Panc1 (cell line): ENCODE data around the gene NOVA1. TPM values are rescaled to one million over a fixed set of nuclear protein-coding genes. Genes with fewer than 3 reads are reported as not detected.

Source experiments
- ATAC-seq: fragments of 200-7000 bp; cut with Tn5 transposase; 2 replicates; pipeline ENCODE4 v1.9.1; 2020; ENCODE audit warnings: mild to moderate bottlenecking, moderate library complexity
- BruUV-seq: library from RNA; stranded (reverse); fragments of 400-500 nt; replicated peaks from 2 replicates; lab custom pipeline; 2021; lab: Mats Ljungman, UMichigan
- CTCF ChIA-PET: fragments of 300-600 bp; sonication (Branson Sonifier 250); formaldehyde crosslinking; loops from one replicate; lab custom pipeline; 2022; ENCODE audit warnings: antibody characterized with exemption; lab: Charles Lee
- POLR2A ChIA-PET: fragments of 300-600 bp; sonication (Branson Sonifier 250); formaldehyde crosslinking; loops from one replicate; lab custom pipeline; 2022; ENCODE audit warnings: antibody characterized with exemption; lab: Charles Lee
- DNase-seq: peaks from one replicate; pipeline ENCODE4 v3.0.0-alpha.2; 2010; ENCODE audit warnings: low read depth, low spot score
- H3K27ac ChIP-seq: 2 replicates; pipeline ENCODE4 v1.5.1; 2011; ENCODE audit warnings: mild to moderate bottlenecking, low read length, inconsistent platforms
- H3K27me3 ChIP-seq: fragments of 200-500 bp; sonication (Bioruptor generic); 2 replicates; pipeline ENCODE4 v1.6.0; 2014; ENCODE audit warnings: low read length, inconsistent platforms; ENCODE audit not compliant: control insufficient read depth, insufficient read depth
- H3K36me3 ChIP-seq: fragments of 200-500 bp; sonication (Bioruptor generic); 2 replicates; pipeline ENCODE4 v1.5.1; 2014; ENCODE audit warnings: inconsistent platforms, mild to moderate bottlenecking, low read length, moderate library complexity; ENCODE audit not compliant: control insufficient read depth, insufficient read depth
- H3K4me1 ChIP-seq: 2 replicates; pipeline ENCODE4 v1.5.1; 2011; ENCODE audit warnings: inconsistent platforms, mild to moderate bottlenecking, low read length, moderate library complexity; ENCODE audit not compliant: control insufficient read depth, insufficient read depth
- H3K4me3 ChIP-seq, 2 experiments: 2 replicates each; pipeline ENCODE4 v1.5.1; 2011 to 2012; ENCODE audit warnings: low read depth in 2 of 2, low read length in 2 of 2, mild to moderate bottlenecking in 2 of 2, inconsistent platforms in 1 of 2, moderate library complexity in 1 of 2
- H3K9me3 ChIP-seq: fragments of 200-500 bp; sonication (Bioruptor generic); 2 replicates; pipeline ENCODE4 v1.5.1; 2014; ENCODE audit warnings: low read depth, mild to moderate bottlenecking, inconsistent platforms, low read length, moderate library complexity; ENCODE audit not compliant: control insufficient read depth, insufficient read depth
- CTCF ChIP-seq: fragments of 450-650 bp; IDR thresholded peaks from 2 replicates; pipeline ENCODE4 v1.5.1; 2017; ENCODE audit warnings: mild to moderate bottlenecking
- POLR2AphosphoS5 ChIP-seq: IDR thresholded peaks from 2 replicates; pipeline ENCODE4 v1.6.1; 2012; ENCODE audit warnings: mild to moderate bottlenecking, low read depth, low read length, moderate library complexity
- REST ChIP-seq, 2 experiments: IDR thresholded peaks; 2 replicates each; pipeline ENCODE4 v1.6.1; 2011 to 2012; ENCODE audit warnings: low read depth in 2 of 2, control low read depth in 1 of 2, low read length in 1 of 2, mild to moderate bottlenecking in 1 of 2, moderate library complexity in 1 of 2; ENCODE audit not compliant: insufficient read depth in 1 of 2
- SIN3A ChIP-seq: IDR thresholded peaks from 2 replicates; pipeline ENCODE4 v1.6.1; 2012; ENCODE audit warnings: low read depth, mild to moderate bottlenecking, low read length, moderate library complexity, borderline replicate concordance; ENCODE audit not compliant: insufficient read depth
- TCF7L2 ChIP-seq: IDR thresholded peaks from 2 replicates; pipeline ENCODE4 v1.6.1; 2011; ENCODE audit warnings: mild to moderate bottlenecking, low read depth, low read length, inconsistent platforms
- in situ Hi-C: cut with HindIII; loops from 2 replicates; pipeline ENCODE4 v1.10.0; 2016; ENCODE audit warnings: low sequenced_read_pairs, low pct_unique_long_range_greater_than_20kb
- intact Hi-C: fragments of 100-400 bp; cut with micrococcal nuclease; formaldehyde crosslinking; loops from one replicate; pipeline ENCODE4 v1.10.0; 2022; ENCODE audit not compliant: unreplicated experiment
- total RNA-seq: library from RNA; stranded (reverse); gene quantifications from one replicate; pipeline ENCODE4 v1.2.1, GENCODE V29; 2021; ENCODE audit not compliant: unreplicated experiment

NOVA1 gene
- total RNA-seq, 1 experiment from 2014 or later, result not detected

- ATAC-seq (no peak), DNase-seq (no peak)
- intact Hi-C loops, result no loop called here
- BruUV-seq, result no TSS peak
- H3K4me1 ChIP-seq, result no peaks in the 10 kb centered on the region; the same call in 1 of the 2 replicates
- no peaks in the 10 kb centered on the region for H3K27me3 ChIP-seq
- no peak overlapping the region for H3K27ac ChIP-seq
- H3K4me3 ChIP-seq, result no peak overlapping the region
- POLR2A ChIA-PET, result no interaction called here
- in situ Hi-C loops, result no loop called here
- H3K9me3 ChIP-seq, result no peaks in the 10 kb centered on the region
- no peaks in the 10 kb centered on the region for H3K36me3 ChIP-seq
- TF ChIP-seq TCF7L2 (no peak), SIN3A (no peak), CTCF (no peak), REST (IDR thresholded peaks at IDR 0.05; ENCODE audit: insufficient read depth in 1 of 2, low read depth in 2 of 2, low read length in 1 of 2) (no peak), POLR2AphosphoS5 (no peak)
- CTCF ChIA-PET, result no interaction called here
Observed at GRCh38 chr14:26398616-26399015, 199.2 kb downstream of the NOVA1 start.
